WTC11 (cell line): ENCODE results near the gene DNAJC2. TPM values are rescaled to one million over a fixed set of nuclear protein-coding genes. Genes with fewer than 3 reads are reported as not detected.

Source experiments
- ATAC-seq: fragments of 200-7000 bp; cut with Tn5 transposase; 2 replicates; pipeline ENCODE4 v1.10.0; 2021; ENCODE audit warnings: mild to moderate bottlenecking, moderate library complexity
- Bru-seq: library from RNA; stranded (reverse); fragments of 400-500 nt; gene quantifications from one replicate; lab custom pipeline; 2021; lab: Mats Ljungman, UMichigan
- CTCF ChIA-PET: fragments of 300-600 bp; sonication (Branson Sonifier 250); formaldehyde crosslinking; loops from one replicate; lab custom pipeline; 2021; ENCODE audit warnings: antibody characterized with exemption; lab: Charles Lee
- POLR2A ChIA-PET: fragments of 350-600 bp; sonication (Branson Sonifier 250); formaldehyde crosslinking; loops from one replicate; lab custom pipeline; 2021; ENCODE audit warnings: antibody characterized with exemption; lab: Charles Lee
- DNase-seq: peaks from one replicate; pipeline ENCODE4 v3.0.0; 2021; ENCODE audit warnings: low spot score
- H3K27ac Mint-ChIP-seq: 2 replicates; pipeline ENCODE4 v1.8.0; 2021; ENCODE audit warnings: mixed read lengths
- H3K27me3 Mint-ChIP-seq: 2 replicates; pipeline ENCODE4 v1.8.0; 2021; ENCODE audit warnings: low read depth, mild to moderate bottlenecking, moderate library complexity, mixed read lengths
- H3K36me3 Mint-ChIP-seq: 2 replicates; pipeline ENCODE4 v1.8.0; 2021; ENCODE audit warnings: mixed read lengths
- H3K4me1 Mint-ChIP-seq: 2 replicates; pipeline ENCODE4 v1.8.0; 2022; ENCODE audit warnings: mixed read lengths
- H3K4me3 Mint-ChIP-seq: 2 replicates; pipeline ENCODE4 v1.8.0; 2021; ENCODE audit warnings: mild to moderate bottlenecking, moderate library complexity, mixed read lengths
- H3K9me3 Mint-ChIP-seq: 2 replicates; pipeline ENCODE4 v1.8.0; 2021; ENCODE audit warnings: mixed read lengths
- ARID4B ChIP-seq: sonication (generic); formaldehyde crosslinking; IDR thresholded peaks from 2 replicates; pipeline ENCODE4 v1.8.0; 2023; ENCODE audit warnings: missing genetic modification reagents, mild to moderate bottlenecking, borderline replicate concordance
- CREM ChIP-seq: sonication (generic); formaldehyde crosslinking; IDR thresholded peaks from 2 replicates; pipeline ENCODE4 v1.8.1; 2022; ENCODE audit warnings: mild to moderate bottlenecking, missing genetic modification reagents, moderate library complexity
- ELF4 ChIP-seq: sonication (generic); formaldehyde crosslinking; IDR thresholded peaks from 2 replicates; pipeline ENCODE4 v1.8.1; 2022; ENCODE audit warnings: low read depth, mild to moderate bottlenecking, moderate library complexity, missing genetic modification reagents
- ESRRA ChIP-seq: sonication (generic); formaldehyde crosslinking; IDR thresholded peaks from 2 replicates; pipeline ENCODE4 v1.8.1; 2022; ENCODE audit warnings: mild to moderate bottlenecking, missing genetic modification reagents, borderline replicate concordance
- FOXK1 ChIP-seq: sonication (generic); formaldehyde crosslinking; IDR thresholded peaks from 2 replicates; pipeline ENCODE4 v1.8.0; 2022; ENCODE audit warnings: mild to moderate bottlenecking, moderate library complexity, missing genetic modification reagents
- FOXP1 ChIP-seq: sonication (generic); formaldehyde crosslinking; IDR thresholded peaks from 2 replicates; pipeline ENCODE4 v1.8.0; 2022; ENCODE audit warnings: missing genetic modification reagents, mild to moderate bottlenecking, moderate library complexity, borderline replicate concordance
- FOXP4 ChIP-seq: sonication (generic); formaldehyde crosslinking; IDR thresholded peaks from 2 replicates; pipeline ENCODE4 v1.8.0; 2022; ENCODE audit warnings: mild to moderate bottlenecking, missing genetic modification reagents
- GABPB1 ChIP-seq: sonication (generic); formaldehyde crosslinking; IDR thresholded peaks from 2 replicates; pipeline ENCODE4 v1.8.1; 2023; ENCODE audit warnings: mild to moderate bottlenecking, missing genetic modification reagents
- KAT7 ChIP-seq: sonication (generic); formaldehyde crosslinking; IDR thresholded peaks from 2 replicates; pipeline ENCODE4 v1.8.1; 2023; ENCODE audit warnings: missing genetic modification reagents, mild to moderate bottlenecking, borderline replicate concordance
- MAX ChIP-seq: sonication (generic); formaldehyde crosslinking; IDR thresholded peaks from 2 replicates; pipeline ENCODE4 v1.8.0; 2022; ENCODE audit warnings: mild to moderate bottlenecking, missing genetic modification reagents
- MYBL2 ChIP-seq: sonication (generic); formaldehyde crosslinking; IDR thresholded peaks from 2 replicates; pipeline ENCODE4 v1.8.1; 2023; ENCODE audit warnings: mild to moderate bottlenecking, moderate library complexity, missing genetic modification reagents
- NFE2L1 ChIP-seq: sonication (generic); formaldehyde crosslinking; IDR thresholded peaks from 2 replicates; pipeline ENCODE4 v1.8.1; 2023; ENCODE audit warnings: missing genetic modification reagents
- SMAD3 ChIP-seq: sonication (generic); formaldehyde crosslinking; IDR thresholded peaks from 2 replicates; pipeline ENCODE4 v1.8.0; 2022; ENCODE audit warnings: missing genetic modification reagents, mild to moderate bottlenecking, borderline replicate concordance
- TEAD1 ChIP-seq: sonication (generic); formaldehyde crosslinking; IDR thresholded peaks from 2 replicates; pipeline ENCODE4 v1.8.0; 2022; ENCODE audit warnings: mild to moderate bottlenecking, missing genetic modification reagents
- ZBTB43 ChIP-seq: sonication (generic); formaldehyde crosslinking; IDR thresholded peaks from 2 replicates; pipeline ENCODE4 v1.8.1; 2023; ENCODE audit warnings: mild to moderate bottlenecking, missing genetic modification reagents
- ZNF232 ChIP-seq: sonication (generic); formaldehyde crosslinking; IDR thresholded peaks from 2 replicates; pipeline ENCODE4 v1.8.0; 2022; ENCODE audit warnings: mild to moderate bottlenecking, missing genetic modification reagents
- ZNF281 ChIP-seq: sonication (generic); formaldehyde crosslinking; IDR thresholded peaks from 2 replicates; pipeline ENCODE4 v1.8.0; 2023; ENCODE audit warnings: mild to moderate bottlenecking, missing genetic modification reagents
- ZNF396 ChIP-seq: fragments of 250-450 bp; sonication (Bioruptor Pico); IDR thresholded peaks from 2 replicates; pipeline ENCODE4 v1.8.0; 2021; ENCODE audit warnings: mild to moderate bottlenecking, moderate library complexity, borderline replicate concordance
- long read RNA-seq, 3 experiments: library from RNA in 1 of 3; library from capped mRNA in 1 of 3; library from polyadenylated mRNA in 1 of 3; unstranded in 2 of 3; stranded (forward) in 1 of 3; transcript quantifications; one replicate each; pipeline ENCODE4 v2.0.0, GENCODE V29; 2021
- total RNA-seq: library from RNA; stranded (reverse); gene quantifications from 3 replicates; pipeline ENCODE4 v1.2.3, GENCODE V29; 2021
- TF ChIP-seq, protein P1 (sequence below): sonication (generic); formaldehyde crosslinking; IDR thresholded peaks from 2 replicates; pipeline ENCODE4 v1.8.1; 2022; ENCODE audit warnings: mild to moderate bottlenecking, missing genetic modification reagents, moderate library complexity, borderline replicate concordance

DNAJC2 gene, protein sequence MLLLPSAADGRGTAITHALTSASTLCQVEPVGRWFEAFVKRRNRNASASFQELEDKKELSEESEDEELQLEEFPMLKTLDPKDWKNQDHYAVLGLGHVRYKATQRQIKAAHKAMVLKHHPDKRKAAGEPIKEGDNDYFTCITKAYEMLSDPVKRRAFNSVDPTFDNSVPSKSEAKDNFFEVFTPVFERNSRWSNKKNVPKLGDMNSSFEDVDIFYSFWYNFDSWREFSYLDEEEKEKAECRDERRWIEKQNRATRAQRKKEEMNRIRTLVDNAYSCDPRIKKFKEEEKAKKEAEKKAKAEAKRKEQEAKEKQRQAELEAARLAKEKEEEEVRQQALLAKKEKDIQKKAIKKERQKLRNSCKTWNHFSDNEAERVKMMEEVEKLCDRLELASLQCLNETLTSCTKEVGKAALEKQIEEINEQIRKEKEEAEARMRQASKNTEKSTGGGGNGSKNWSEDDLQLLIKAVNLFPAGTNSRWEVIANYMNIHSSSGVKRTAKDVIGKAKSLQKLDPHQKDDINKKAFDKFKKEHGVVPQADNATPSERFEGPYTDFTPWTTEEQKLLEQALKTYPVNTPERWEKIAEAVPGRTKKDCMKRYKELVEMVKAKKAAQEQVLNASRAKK
- total RNA-seq (30.5 to 39.7 TPM (median 31.3 TPM) in 3 replicates), Bru-seq, nascent RNA (percentile 85 among the genes with signal in this experiment)
- long read RNA-seq, experiment 1, transcript DNAJC2-203 (17 exons, 2,167 nt): major isoform, 167 of 203 reads
- long read RNA-seq, experiment 1, partial matches to known transcripts: 14 of 203 reads
- long read RNA-seq, experiment 1, other reads (novel, unspliced or antisense): 22 of 203 reads
- long read RNA-seq, experiment 2, transcript DNAJC2-203 (17 exons, 2,167 nt): major isoform, 16 of 46 reads
- long read RNA-seq, experiment 2, partial matches to known transcripts: 21 of 46 reads
- long read RNA-seq, experiment 2, other reads (novel, unspliced or antisense): 8 of 46 reads
- long read RNA-seq, experiment 3, transcript DNAJC2-203 (17 exons, 2,167 nt): major isoform, 65 of 136 reads
- long read RNA-seq, experiment 3, partial matches to known transcripts: 59 of 136 reads
- long read RNA-seq, experiment 3, other reads (novel, unspliced or antisense): 11 of 136 reads

DNA sequence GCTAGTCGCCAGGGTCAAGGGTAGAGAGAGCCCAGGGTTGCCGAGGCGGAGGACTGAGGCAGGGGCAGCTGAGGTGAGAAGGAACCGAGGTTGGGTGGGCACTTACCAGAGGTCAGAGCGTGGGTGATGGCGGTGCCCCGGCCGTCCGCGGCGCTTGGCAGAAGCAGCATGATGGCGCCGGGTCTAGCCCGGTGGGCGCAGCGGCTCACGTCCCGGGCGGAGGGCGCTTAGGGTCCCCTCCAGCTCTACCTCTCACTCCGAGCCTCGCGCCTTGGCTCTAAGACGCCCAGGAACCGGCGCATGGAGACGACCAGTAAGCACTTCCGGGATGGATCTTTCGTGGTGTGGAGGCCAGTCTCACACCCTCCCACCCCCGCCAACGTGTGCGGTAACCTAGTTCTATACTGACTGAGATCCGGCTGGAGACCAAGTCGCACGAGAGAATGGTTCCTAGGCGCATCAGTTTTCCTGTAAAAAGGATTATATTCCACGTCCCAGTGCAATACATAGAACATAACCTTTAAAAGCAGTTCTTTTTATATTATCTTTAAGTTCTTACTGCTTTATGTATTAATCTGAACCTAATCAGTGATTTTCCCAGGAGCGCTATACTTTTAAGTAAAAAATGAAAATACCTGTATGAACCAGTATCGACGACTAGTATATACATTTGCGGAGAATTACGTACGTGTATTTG is at the start of gene DNAJC2:
DNAJC2 (minus strand) TSS at position 315 of the 697 bp plus-strand sequence; CDS start at position 170, 145 bp downstream.
- ChIA-PET CTCF (no interaction called here), POLR2A (interaction anchor here (0.6 kb wide), 1 partner anchor 12 kb away, joined by 3 read pairs; no protein-coding TSS in a partner anchor)
- peak within 1 kb of the TSS; percentile 85 for H3K4me3 Mint-ChIP-seq
- H3K27ac Mint-ChIP-seq: peak within 1 kb of the TSS; percentile 97
- peaks cover 17% of the 10 kb centered on the region for H3K4me1 Mint-ChIP-seq
- H3K36me3 Mint-ChIP-seq: peaks cover 27% of the 10 kb centered on the region
- no peaks in the 10 kb centered on the region for H3K27me3 Mint-ChIP-seq
- peak; percentile 93 for ATAC-seq
- DNase-seq: peak; percentile 80
- H3K9me3 Mint-ChIP-seq: no peaks in the 10 kb centered on the region
- TF ChIP-seq FOXP4 (CRISPR knock-in tag) (0 out of 2 replicates have a peak, but pooled peaks have one; percentile 43), KAT7 (CRISPR knock-in tag) (0 out of 2 replicates have a peak, but pooled peaks have one; percentile 76), FOXP1 (CRISPR knock-in tag) (peak; percentile 60; the same call in 1 of the 2 replicates), TEAD1 (peak; percentile 93), NFE2L1 (CRISPR knock-in tag) (peak; percentile 82; the same call in 1 of the 2 replicates), SMAD3 (CRISPR knock-in tag) (peak; percentile 87; the same call in 1 of the 2 replicates), FOXK1 (CRISPR knock-in tag) (peak; percentile 83), ESRRA (CRISPR knock-in tag) (0 out of 2 replicates have a peak, but pooled peaks have one; percentile 42), MYBL2 (CRISPR knock-in tag) (0 out of 2 replicates have a peak, but pooled peaks have one; percentile 32), MAX (CRISPR knock-in tag) (peak; percentile 96), ZNF396 (CRISPR knock-in tag) (no peak), ARID4B (CRISPR knock-in tag) (peak; percentile 80; the same call in 1 of the 2 replicates), GABPB1 (CRISPR knock-in tag) (peak; percentile 81), ZBTB43 (peak; percentile 65; the same call in 1 of the 2 replicates), ZNF281 (CRISPR knock-in tag) (no peak), CREM (CRISPR knock-in tag) (peak; percentile 32; the same call in 1 of the 2 replicates), ELF4 (CRISPR knock-in tag) (no peak), ZNF232 (CRISPR knock-in tag) (peak; percentile 90)
- TF ChIP-seq, protein P1, sequence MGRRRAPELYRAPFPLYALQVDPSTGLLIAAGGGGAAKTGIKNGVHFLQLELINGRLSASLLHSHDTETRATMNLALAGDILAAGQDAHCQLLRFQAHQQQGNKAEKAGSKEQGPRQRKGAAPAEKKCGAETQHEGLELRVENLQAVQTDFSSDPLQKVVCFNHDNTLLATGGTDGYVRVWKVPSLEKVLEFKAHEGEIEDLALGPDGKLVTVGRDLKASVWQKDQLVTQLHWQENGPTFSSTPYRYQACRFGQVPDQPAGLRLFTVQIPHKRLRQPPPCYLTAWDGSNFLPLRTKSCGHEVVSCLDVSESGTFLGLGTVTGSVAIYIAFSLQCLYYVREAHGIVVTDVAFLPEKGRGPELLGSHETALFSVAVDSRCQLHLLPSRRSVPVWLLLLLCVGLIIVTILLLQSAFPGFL (CRISPR knock-in tag): 0 out of 2 replicates have a peak, but pooled peaks have one; percentile 46
